Type B pancreatic cell (in vitro differentiated cells): ENCODE data around the gene JDP2. TPM values are rescaled to one million over a fixed set of nuclear protein-coding genes. Genes with fewer than 3 reads are reported as not detected.

Source experiments
- DNase-seq: peaks from one replicate; pipeline ENCODE4 v3.0.0; 2021; ENCODE audit warnings: mixed read lengths; ENCODE audit not compliant: unreplicated experiment; ENCODE audit errors: extremely low spot score
- H3K27ac Mint-ChIP-seq: 2 replicates; pipeline ENCODE4 v1.8.0; 2021; ENCODE audit warnings: mild to moderate bottlenecking, mixed read lengths
- H3K27me3 Mint-ChIP-seq: 2 replicates; pipeline ENCODE4 v1.8.0; 2021; ENCODE audit warnings: mixed read lengths
- H3K36me3 Mint-ChIP-seq: 2 replicates; pipeline ENCODE4 v1.8.0; 2021; ENCODE audit warnings: mixed read lengths
- H3K4me1 Mint-ChIP-seq: one replicate; pipeline ENCODE4 v1.8.0; 2021; ENCODE audit warnings: mixed read lengths; ENCODE audit not compliant: unreplicated experiment
- H3K4me3 Mint-ChIP-seq: 2 replicates; pipeline ENCODE4 v1.8.0; 2021; ENCODE audit warnings: mild to moderate bottlenecking, mixed read lengths
- H3K9me3 Mint-ChIP-seq: 2 replicates; pipeline ENCODE4 v1.8.0; 2021; ENCODE audit warnings: mixed read lengths
- CTCF ChIP-seq: fragments of 200-600 bp; sonication (generic); conservative IDR thresholded peaks from 2 replicates; pipeline ENCODE4 v1.5.0; 2021; ENCODE audit warnings: antibody characterized with exemption, mild to moderate bottlenecking
- total RNA-seq: library from RNA; stranded (reverse); gene quantifications from 2 replicates; pipeline ENCODE4 v1.2.1, GENCODE V29; 2021; ENCODE audit warnings: low replicate concordance

Gene JDP2
- total RNA-seq, 1 donor from 2014 or later = 31.3 TPM

GRCh38 chr14:75411214-75411540 is 16.6 kb upstream of the JDP2 start:
- Mint-ChIP-seq H3K27me3 (no peaks in the 10 kb centered on the region), H3K9me3 (peaks cover 7% of the 10 kb centered on the region), H3K27ac (peak overlapping the region; percentile 7), H3K4me1 (peaks cover 18% of the 10 kb centered on the region), H3K36me3 (no peaks in the 10 kb centered on the region), H3K4me3 (no peak overlapping the region)
- TF ChIP-seq CTCF = no peak
- no peak for DNase-seq

- no peak overlapping the region for H3K4me3 Mint-ChIP-seq
- no peak for DNase-seq
- TF ChIP-seq CTCF = no peak
- H3K27ac Mint-ChIP-seq = no peak overlapping the region
- peaks cover 21% of the 10 kb centered on the region for H3K4me1 Mint-ChIP-seq
- peaks cover 7% of the 10 kb centered on the region for H3K9me3 Mint-ChIP-seq
- H3K36me3 Mint-ChIP-seq = no peaks in the 10 kb centered on the region
- H3K27me3 Mint-ChIP-seq = no peaks in the 10 kb centered on the region
Observed at GRCh38 chr14:75413013-75413412, 14.8 kb upstream of the JDP2 start.

- Mint-ChIP-seq H3K4me1 (peaks cover 20% of the 10 kb centered on the region), H3K36me3 (no peaks in the 10 kb centered on the region), H3K27me3 (no peaks in the 10 kb centered on the region), H3K27ac (no peak overlapping the region), H3K4me3 (peak overlapping the region; percentile 9), H3K9me3 (peaks cover 11% of the 10 kb centered on the region)
- no peak for TF ChIP-seq CTCF
- no peak for DNase-seq
Observed at GRCh38 chr14:75417674-75418073, 10.1 kb upstream of the JDP2 start.

GRCh38 chr14:75418850-75419768 is 8.7 kb upstream of the JDP2 start:
- peak overlapping the region; percentile 83 for H3K4me3 Mint-ChIP-seq
- peaks cover 8% of the 10 kb centered on the region for H3K9me3 Mint-ChIP-seq
- TF ChIP-seq CTCF = no peak
- no peaks in the 10 kb centered on the region for H3K27me3 Mint-ChIP-seq
- no peak for DNase-seq
- H3K4me1 Mint-ChIP-seq = peaks cover 20% of the 10 kb centered on the region
- peak overlapping the region; percentile 52 for H3K27ac Mint-ChIP-seq
- H3K36me3 Mint-ChIP-seq = no peaks in the 10 kb centered on the region

- TF ChIP-seq CTCF = no peak
- Mint-ChIP-seq H3K27me3 (no peaks in the 10 kb centered on the region), H3K4me1 (peaks cover 39% of the 10 kb centered on the region), H3K27ac (no peak overlapping the region), H3K9me3 (peaks cover 4% of the 10 kb centered on the region), H3K4me3 (no peak overlapping the region), H3K36me3 (no peaks in the 10 kb centered on the region)
- no peak for DNase-seq
Observed at GRCh38 chr14:75422169-75422568, 5.7 kb upstream of the JDP2 start.
